OCI-LY7 (cell line): ENCODE data around the gene MACROD2. TPM values are rescaled to one million over a fixed set of nuclear protein-coding genes. Genes with fewer than 3 reads are reported as not detected.
"Not testable (repeated sequence)": the region's sequence is repeated elsewhere in the genome, so short reads cannot be mapped to it uniquely, and the experiment has no call there.

Source experiments
- BruUV-seq: library from RNA; stranded (reverse); fragments of 400-500 nt; replicated peaks from 2 replicates; lab custom pipeline; 2021; lab: Mats Ljungman, UMichigan
- CTCF ChIA-PET: fragments of 300-600 bp; sonication (Branson Sonifier 250); formaldehyde crosslinking; loops from one replicate; lab custom pipeline; 2022; ENCODE audit warnings: antibody characterized with exemption; ENCODE audit not compliant: unreplicated experiment; lab: Charles Lee
- POLR2A ChIA-PET: fragments of 300-600 bp; sonication (Branson Sonifier 250); formaldehyde crosslinking; loops from one replicate; lab custom pipeline; 2022; ENCODE audit warnings: antibody characterized with exemption; lab: Charles Lee
- DNase-seq: peaks from one replicate; pipeline ENCODE4 v3.0.0-alpha.2; 2015; ENCODE audit warnings: low spot score
- H2AFZ ChIP-seq: fragments of 200-600 bp; sonication (generic), shearing (Covaris generic); 2 replicates; pipeline ENCODE4 v1.6.1; 2014; ENCODE audit warnings: mild to moderate bottlenecking, antibody characterized with exemption, low read length, moderate library complexity
- H3K27ac ChIP-seq: fragments of 200-600 bp; sonication (generic); 2 replicates; pipeline ENCODE4 v1.5.1; 2014; ENCODE audit warnings: mixed run types, low read depth, mild to moderate bottlenecking, moderate library complexity, low read length, inconsistent platforms; ENCODE audit not compliant: poor library complexity, severe bottlenecking
- H3K36me3 ChIP-seq: fragments of 200-600 bp; sonication (generic); 2 replicates; pipeline ENCODE4 v1.6.1; 2014; ENCODE audit warnings: mild to moderate bottlenecking, antibody characterized with exemption, low read length, moderate library complexity, mixed read lengths; ENCODE audit not compliant: insufficient read depth
- H3K4me1 ChIP-seq: fragments of 200-600 bp; sonication (generic); 2 replicates; pipeline ENCODE4 v1.5.1; 2014; ENCODE audit warnings: mild to moderate bottlenecking, low read length; ENCODE audit not compliant: insufficient read depth, poor library complexity, severe bottlenecking
- H3K4me2 ChIP-seq: fragments of 200-600 bp; sonication (generic); 2 replicates; pipeline ENCODE4 v1.6.1; 2014; ENCODE audit warnings: mild to moderate bottlenecking, low read length
- H3K4me3 ChIP-seq: fragments of 200-600 bp; sonication (generic); 2 replicates; pipeline ENCODE4 v1.5.1; 2014; ENCODE audit warnings: mild to moderate bottlenecking, low read depth, low read length; ENCODE audit not compliant: poor library complexity, severe bottlenecking
- H3K79me2 ChIP-seq: fragments of 200-600 bp; sonication (generic); 2 replicates; pipeline ENCODE4 v1.6.1; 2016; ENCODE audit warnings: low read depth, mild to moderate bottlenecking, low read length, moderate library complexity, mixed read lengths; ENCODE audit not compliant: insufficient read depth
- H3K9me2 ChIP-seq: fragments of 200-600 bp; sonication (generic); 2 replicates; pipeline ENCODE4 v1.6.1; 2016; ENCODE audit warnings: mild to moderate bottlenecking, low read length, mixed read lengths; ENCODE audit not compliant: insufficient read depth
- H3K9me3 ChIP-seq: fragments of 200-600 bp; sonication (generic); 2 replicates; pipeline ENCODE4 v1.6.1; 2014; ENCODE audit warnings: mild to moderate bottlenecking, mixed run types, low read length, mixed read lengths
- H4K20me1 ChIP-seq: fragments of 200-600 bp; sonication (generic); 2 replicates; pipeline ENCODE4 v1.6.1; 2014; ENCODE audit warnings: mild to moderate bottlenecking, antibody characterized with exemption, low read length, moderate library complexity, mixed read lengths; ENCODE audit not compliant: insufficient read depth
- CTCF ChIP-seq: fragments of 200-600 bp; sonication (generic); conservative IDR thresholded peaks from 2 replicates; pipeline ENCODE4 v1.5.1; 2014; ENCODE audit warnings: mild to moderate bottlenecking, antibody characterized with exemption, low read length, moderate library complexity, mixed read lengths
- EZH2phosphoT487 ChIP-seq: fragments of 200-600 bp; sonication (generic); IDR thresholded peaks from 2 replicates; pipeline ENCODE4 v1.6.1; 2018; ENCODE audit warnings: low read depth, borderline replicate concordance, mild to moderate bottlenecking, mixed run types, antibody characterized with exemption, low read length, moderate library complexity, mixed read lengths
- intact Hi-C: fragments of 100-400 bp; cut with micrococcal nuclease; formaldehyde crosslinking; loops from one replicate; pipeline ENCODE4 v1.10.0; 2022; ENCODE audit not compliant: unreplicated experiment
- total RNA-seq, 2 experiments: library from RNA; depleted of rRNA in 1 of 2; stranded (reverse); fragments of >200 nt in 1 of 2; shearing (Covaris generic) in 1 of 2; gene quantifications; 2 replicates each; pipeline ENCODE4 v1.2.3, GENCODE V29; 2014 to 2022

MACROD2 gene
- total RNA-seq, 2 experiments from 2014 or later = 0.09 to 4.5 TPM

GRCh38 chr20:14030991-14031390, 35.7 kb downstream of the MACROD2 start:
- DNase-seq = no peak
- Histone ChIP-seq H3K4me2 (no peak overlapping the region), H3K4me3 (no peak overlapping the region), H3K4me1 (no peaks in the 10 kb centered on the region), H3K27ac (no peak overlapping the region), H4K20me1 (no peaks in the 10 kb centered on the region), H3K36me3 (no peaks in the 10 kb centered on the region), H2AFZ (no peak overlapping the region), H3K9me2 (no peaks in the 10 kb centered on the region), H3K79me2 (no peaks in the 10 kb centered on the region), H3K9me3 (no peaks in the 10 kb centered on the region)
- TF ChIP-seq CTCF (no peak), EZH2phosphoT487 (no peak)
- intact Hi-C loops = no loop called here
- CTCF ChIA-PET = no interaction called here
- POLR2A ChIA-PET = no interaction called here
- BruUV-seq = no TSS peak

- CTCF ChIA-PET = no interaction called here
- H3K4me2 ChIP-seq = no peak overlapping the region
- no peaks in the 10 kb centered on the region for H3K9me2 ChIP-seq
- H3K9me3 ChIP-seq = no peaks in the 10 kb centered on the region
- intact Hi-C loops = no loop called here
- no peaks in the 10 kb centered on the region for H3K36me3 ChIP-seq
- no peaks in the 10 kb centered on the region for H3K79me2 ChIP-seq
- POLR2A ChIA-PET = interaction anchor here (0.7 kb wide), 1 partner anchor 102 kb away, joined by 3 read pairs; no protein-coding TSS in a partner anchor
- DNase-seq = no peak
- H2AFZ ChIP-seq = no peak overlapping the region
- TF ChIP-seq CTCF (no peak), EZH2phosphoT487 (no peak)
- no peak overlapping the region for H3K27ac ChIP-seq
- BruUV-seq = no TSS peak
- H3K4me3 ChIP-seq = no peak overlapping the region
- no peaks in the 10 kb centered on the region for H4K20me1 ChIP-seq
- H3K4me1 ChIP-seq = no peaks in the 10 kb centered on the region
Measured at GRCh38 chr20:14033310-14033709, 38.0 kb downstream of the MACROD2 start.

DNA sequence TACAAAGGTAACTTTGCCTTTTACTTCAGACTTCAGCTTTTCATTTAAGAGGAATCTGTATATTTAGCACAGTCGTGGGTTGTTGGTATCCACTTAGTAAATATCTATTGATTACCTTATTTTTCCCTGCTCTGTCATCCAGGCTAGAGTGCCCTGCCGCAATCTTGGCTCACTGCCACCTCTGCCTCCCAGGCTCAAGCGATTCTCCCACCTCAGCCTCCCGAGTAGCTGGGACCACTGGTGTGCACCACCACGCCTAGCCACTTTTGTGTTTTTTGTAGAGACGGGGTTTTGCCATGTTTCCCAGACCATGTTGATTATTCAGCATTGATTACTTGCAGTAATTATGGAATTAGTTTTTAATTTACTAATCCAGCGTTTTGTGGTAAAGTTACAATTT, 41.3 kb downstream of the MACROD2 start:
- Histone ChIP-seq H2AFZ (no peak overlapping the region), H3K4me1 (no peaks in the 10 kb centered on the region), H3K9me2 (no peaks in the 10 kb centered on the region), H3K36me3 (no peaks in the 10 kb centered on the region), H3K4me2 (no peak overlapping the region), H3K9me3 (no peaks in the 10 kb centered on the region), H3K27ac (no peak overlapping the region), H3K79me2 (no peaks in the 10 kb centered on the region), H3K4me3 (no peak overlapping the region), H4K20me1 (no peaks in the 10 kb centered on the region)
- POLR2A ChIA-PET = interaction anchor here (0.7 kb wide), 1 partner anchor 154 kb away, joined by 5 read pairs; no protein-coding TSS in a partner anchor
- no TSS peak for BruUV-seq
- TF ChIP-seq CTCF = no peak
- no peak for TF ChIP-seq EZH2phosphoT487
- no peak for DNase-seq
- intact Hi-C loops = no loop called here
- CTCF ChIA-PET = no interaction called here

DNA sequence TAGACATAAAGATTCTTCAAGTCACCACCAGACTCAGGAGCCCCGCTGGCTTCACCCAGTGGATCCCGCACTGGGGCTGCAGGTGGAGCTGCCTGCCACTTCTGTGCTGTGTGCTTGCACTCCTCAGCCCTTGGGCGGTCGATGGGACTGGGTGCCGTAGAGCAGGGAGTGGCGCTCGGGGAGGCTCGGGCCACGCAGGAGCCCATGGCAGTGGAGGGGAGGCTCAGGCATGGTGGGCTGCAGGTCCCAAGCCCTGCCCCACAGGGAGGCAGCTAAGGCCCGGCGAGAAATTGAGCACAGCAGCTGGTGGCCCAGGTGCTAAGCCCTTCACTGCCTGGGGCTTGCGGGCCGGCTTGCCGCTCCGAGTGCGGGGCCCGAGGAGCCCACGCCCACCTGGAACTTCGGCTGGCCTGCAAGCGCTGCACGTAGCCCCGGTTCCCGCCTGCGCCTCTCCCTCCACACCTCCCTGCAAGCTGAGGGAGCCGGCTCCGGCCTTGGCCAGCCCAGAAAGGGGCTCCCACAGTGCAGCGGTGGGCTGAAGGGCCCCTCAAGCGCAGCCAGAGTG, 49.5 kb downstream of the MACROD2 start:
- intact Hi-C loops, H3K4me2 ChIP-seq, H4K20me1 ChIP-seq, CTCF ChIA-PET, POLR2A ChIA-PET, H3K79me2 ChIP-seq, H3K9me2 ChIP-seq, BruUV-seq, H3K4me3 ChIP-seq, H3K4me1 ChIP-seq, H2AFZ ChIP-seq, DNase-seq, H3K36me3 ChIP-seq, H3K9me3 ChIP-seq, H3K27ac ChIP-seq: not testable (repeated sequence)
